ENCODE data around the gene CHST11. TPM values are rescaled to one million over a fixed set of nuclear protein-coding genes. Genes with fewer than 3 reads are reported as not detected.

Gene CHST11
- total RNA-seq, 1 experiment from 2014 or later, result 0.25 TPM

DNA sequence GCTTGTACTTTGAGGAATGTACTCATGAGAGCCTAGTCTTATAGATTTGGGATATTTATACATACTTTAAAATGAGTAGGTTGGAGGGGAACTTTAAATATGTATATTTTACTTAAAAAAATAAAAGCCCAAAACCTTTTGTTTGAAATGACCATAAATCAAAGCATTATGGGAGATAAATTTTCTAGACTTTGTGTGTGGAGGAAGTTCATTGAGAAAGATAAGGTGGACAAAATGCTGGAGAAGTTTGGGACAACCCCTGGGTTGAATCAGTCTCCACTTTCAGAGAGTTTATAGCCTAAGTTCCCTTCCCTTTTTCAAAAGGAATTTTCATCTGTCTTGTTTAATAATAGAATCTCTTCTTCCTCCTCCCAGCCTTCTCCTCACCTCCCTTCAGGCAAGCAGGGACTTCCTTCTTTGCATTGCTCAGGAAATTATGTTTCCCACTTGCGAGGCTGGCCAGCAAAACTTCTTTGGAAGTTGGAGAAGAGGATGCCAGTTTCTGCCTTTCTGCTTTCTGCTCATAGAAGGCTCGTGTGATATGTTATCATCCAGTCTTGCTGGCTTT lies 54.2 kb downstream of the CHST11 start:
- DNase-seq, result no peak
- peaks cover 13% of the 10 kb centered on the region for H3K27me3 Mint-ChIP-seq (ENCODE audit: insufficient read depth, unreplicated experiment)
- H3K4me3 Mint-ChIP-seq (ENCODE audit: unreplicated experiment), result no peak overlapping the region
- Histone ChIP-seq H3K9me3 (no peaks in the 10 kb centered on the region), H3K27me3 (replicated peaks; ENCODE audit: control insufficient read depth, insufficient read depth, low read length) (no peaks in the 10 kb centered on the region), H3K4me1 (no peaks in the 10 kb centered on the region), H3K36me3 (ENCODE audit: control insufficient read depth, insufficient read depth, low read length) (no peaks in the 10 kb centered on the region), H3K4me3 (ENCODE audit: low read depth, low read length) (no peak overlapping the region)
- no TSS peak for BruUV-seq (replicated peaks)
- ChIA-PET CTCF (no interaction called here), POLR2A (no interaction called here)
- no peaks in the 10 kb centered on the region for H3K36me3 Mint-ChIP-seq (ENCODE audit: insufficient read depth, unreplicated experiment)
- H3K9me3 Mint-ChIP-seq (ENCODE audit: unreplicated experiment), result no peaks in the 10 kb centered on the region
- H3K27ac Mint-ChIP-seq (ENCODE audit: unreplicated experiment), result no peak overlapping the region
- TF ChIP-seq, protein P1, sequence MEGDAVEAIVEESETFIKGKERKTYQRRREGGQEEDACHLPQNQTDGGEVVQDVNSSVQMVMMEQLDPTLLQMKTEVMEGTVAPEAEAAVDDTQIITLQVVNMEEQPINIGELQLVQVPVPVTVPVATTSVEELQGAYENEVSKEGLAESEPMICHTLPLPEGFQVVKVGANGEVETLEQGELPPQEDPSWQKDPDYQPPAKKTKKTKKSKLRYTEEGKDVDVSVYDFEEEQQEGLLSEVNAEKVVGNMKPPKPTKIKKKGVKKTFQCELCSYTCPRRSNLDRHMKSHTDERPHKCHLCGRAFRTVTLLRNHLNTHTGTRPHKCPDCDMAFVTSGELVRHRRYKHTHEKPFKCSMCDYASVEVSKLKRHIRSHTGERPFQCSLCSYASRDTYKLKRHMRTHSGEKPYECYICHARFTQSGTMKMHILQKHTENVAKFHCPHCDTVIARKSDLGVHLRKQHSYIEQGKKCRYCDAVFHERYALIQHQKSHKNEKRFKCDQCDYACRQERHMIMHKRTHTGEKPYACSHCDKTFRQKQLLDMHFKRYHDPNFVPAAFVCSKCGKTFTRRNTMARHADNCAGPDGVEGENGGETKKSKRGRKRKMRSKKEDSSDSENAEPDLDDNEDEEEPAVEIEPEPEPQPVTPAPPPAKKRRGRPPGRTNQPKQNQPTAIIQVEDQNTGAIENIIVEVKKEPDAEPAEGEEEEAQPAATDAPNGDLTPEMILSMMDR (IDR thresholded peaks at IDR 0.05; ENCODE audit: insufficient read depth in 1 of 2, low read depth in 1 of 2, low read length in 1 of 2, severe bottlenecking in 1 of 2, unreplicated experiment in 1 of 2), result no peak
- intact Hi-C loops (cut with micrococcal nuclease; ENCODE audit: unreplicated experiment), result no loop called here
- H3K4me1 Mint-ChIP-seq (ENCODE audit: low read depth, unreplicated experiment), result no peaks in the 10 kb centered on the region

DNA sequence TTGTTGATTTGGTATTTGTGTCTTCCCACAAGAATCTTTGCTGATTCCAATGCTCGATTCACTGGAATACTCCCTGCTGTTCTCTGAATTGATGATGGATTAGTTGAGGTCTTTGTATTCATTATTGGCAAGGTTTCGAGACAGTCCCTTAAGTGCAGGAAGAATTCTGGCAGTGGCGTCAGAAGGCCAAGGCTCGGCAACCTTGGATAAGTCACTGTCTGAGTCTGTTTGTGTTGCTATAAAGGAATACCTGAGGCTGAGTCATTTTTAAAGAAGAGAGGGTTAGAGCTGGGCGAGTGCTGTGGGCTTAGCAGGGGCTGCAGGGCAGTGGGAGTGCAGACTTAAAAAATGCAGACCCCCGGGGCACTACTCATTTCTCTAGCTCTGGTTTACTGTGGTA lies 56.9 kb downstream of the CHST11 start:
- Histone ChIP-seq H3K9me3 (no peaks in the 10 kb centered on the region), H3K36me3 (ENCODE audit: control insufficient read depth, insufficient read depth, low read length) (no peaks in the 10 kb centered on the region), H3K27me3 (replicated peaks; ENCODE audit: control insufficient read depth, insufficient read depth, low read length) (no peaks in the 10 kb centered on the region; the same call in 1 of the 2 replicates), H3K4me3 (ENCODE audit: low read depth, low read length) (no peak overlapping the region), H3K4me1 (no peaks in the 10 kb centered on the region)
- intact Hi-C loops (cut with micrococcal nuclease; ENCODE audit: unreplicated experiment), result no loop called here
- DNase-seq, result no peak
- POLR2A ChIA-PET, result no interaction called here
- Mint-ChIP-seq H3K27ac (ENCODE audit: unreplicated experiment) (no peak overlapping the region), H3K4me3 (ENCODE audit: unreplicated experiment) (no peak overlapping the region), H3K27me3 (ENCODE audit: insufficient read depth, unreplicated experiment) (peaks cover 7% of the 10 kb centered on the region), H3K36me3 (ENCODE audit: insufficient read depth, unreplicated experiment) (no peaks in the 10 kb centered on the region), H3K4me1 (ENCODE audit: low read depth, unreplicated experiment) (no peaks in the 10 kb centered on the region), H3K9me3 (ENCODE audit: unreplicated experiment) (no peaks in the 10 kb centered on the region)
- TF ChIP-seq, protein P1 (IDR thresholded peaks at IDR 0.05; ENCODE audit: insufficient read depth in 1 of 2, low read depth in 1 of 2, low read length in 1 of 2, severe bottlenecking in 1 of 2, unreplicated experiment in 1 of 2), result no peak
- no TSS peak for BruUV-seq (replicated peaks)
- CTCF ChIA-PET, result no interaction called here

DNA sequence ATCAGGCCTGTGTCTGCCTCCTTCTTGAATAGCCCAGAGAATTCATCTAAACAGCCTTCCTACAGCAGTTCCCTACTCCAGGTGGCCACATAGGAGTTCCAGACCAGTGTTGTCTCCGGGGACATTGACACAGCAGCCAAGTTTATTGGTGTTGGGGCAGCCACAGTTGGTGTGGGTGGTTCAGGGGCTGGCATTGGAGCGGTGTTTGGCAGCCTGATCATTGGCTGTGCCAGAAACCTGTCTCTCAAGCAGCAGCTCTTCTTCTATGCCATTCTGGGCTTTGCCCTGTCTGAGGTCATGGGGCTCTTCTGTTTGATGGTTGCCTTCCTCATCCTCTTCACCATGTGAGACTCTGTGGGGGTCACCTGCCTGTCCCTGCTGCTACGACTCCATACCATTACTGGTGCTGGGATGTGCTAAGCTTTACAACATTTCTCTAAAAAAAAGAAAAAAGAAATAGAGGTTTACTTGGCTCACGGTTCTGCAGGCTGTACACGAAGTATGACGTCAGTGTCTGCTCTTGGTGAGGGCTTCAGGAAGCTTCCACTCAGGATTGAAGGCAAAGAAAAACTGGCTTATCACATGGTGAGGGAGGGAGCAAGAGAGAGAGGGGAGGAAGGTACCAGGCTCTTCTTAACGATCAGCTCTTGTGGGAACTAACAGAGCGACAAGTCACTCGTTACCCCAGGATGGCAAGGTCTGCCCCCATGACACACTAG lies 57.5 kb downstream of the CHST11 start:
- TF ChIP-seq, protein P1 (IDR thresholded peaks at IDR 0.05; ENCODE audit: insufficient read depth in 1 of 2, low read depth in 1 of 2, low read length in 1 of 2, severe bottlenecking in 1 of 2, unreplicated experiment in 1 of 2), result no peak
- Mint-ChIP-seq H3K9me3 (ENCODE audit: unreplicated experiment) (no peaks in the 10 kb centered on the region), H3K27me3 (ENCODE audit: insufficient read depth, unreplicated experiment) (peaks cover 7% of the 10 kb centered on the region), H3K36me3 (ENCODE audit: insufficient read depth, unreplicated experiment) (no peaks in the 10 kb centered on the region), H3K4me3 (ENCODE audit: unreplicated experiment) (no peak overlapping the region), H3K4me1 (ENCODE audit: low read depth, unreplicated experiment) (no peaks in the 10 kb centered on the region), H3K27ac (ENCODE audit: unreplicated experiment) (no peak overlapping the region)
- POLR2A ChIA-PET, result no interaction called here
- intact Hi-C loops (cut with micrococcal nuclease; ENCODE audit: unreplicated experiment), result no loop called here
- Histone ChIP-seq H3K9me3 (no peaks in the 10 kb centered on the region), H3K4me1 (no peaks in the 10 kb centered on the region), H3K36me3 (ENCODE audit: control insufficient read depth, insufficient read depth, low read length) (no peaks in the 10 kb centered on the region), H3K27me3 (replicated peaks; ENCODE audit: control insufficient read depth, insufficient read depth, low read length) (no peaks in the 10 kb centered on the region; the same call in 1 of the 2 replicates), H3K4me3 (ENCODE audit: low read depth, low read length) (no peak overlapping the region)
- DNase-seq, result no peak
- CTCF ChIA-PET, result no interaction called here
- BruUV-seq (replicated peaks), result no TSS peak

All from Caco-2 (cell line).